Caco-2 (cell line): ENCODE results near the gene COX5A. TPM values are rescaled to one million over a fixed set of nuclear protein-coding genes. Genes with fewer than 3 reads are reported as not detected.

Experiments used
- BruUV-seq: library from RNA; stranded (reverse); fragments of 400-500 nt; replicated peaks from 2 replicates; lab custom pipeline; 2021; lab: Mats Ljungman, UMichigan
- CTCF ChIA-PET: fragments of 300-600 bp; sonication (Branson Sonifier 250); formaldehyde crosslinking; loops from one replicate; lab custom pipeline; 2022; ENCODE audit warnings: antibody characterized with exemption; lab: Charles Lee
- POLR2A ChIA-PET: fragments of 300-600 bp; sonication (Branson Sonifier 250); formaldehyde crosslinking; loops from one replicate; lab custom pipeline; 2022; ENCODE audit warnings: antibody characterized with exemption; lab: Charles Lee
- DNase-seq, 2 experiments: peaks; one replicate each; pipeline versions ENCODE4 v3.0.0 to v3.0.0-alpha.2; 2020 to 2022
- H3K27me3 ChIP-seq: replicated peaks from 2 replicates; pipeline ENCODE4 v1.6.0; 2011; ENCODE audit warnings: low read length; ENCODE audit not compliant: control insufficient read depth, insufficient read depth
- H3K36me3 ChIP-seq: 2 replicates; pipeline ENCODE4 v1.5.1; 2011; ENCODE audit warnings: low read length; ENCODE audit not compliant: control insufficient read depth, insufficient read depth
- H3K4me1 ChIP-seq: fragments of 250-450 bp; sonication (Bioruptor Pico); 2 replicates; pipeline ENCODE4 v1.5.1; 2020; ENCODE audit warnings: mild to moderate bottlenecking
- H3K4me3 ChIP-seq: 2 replicates; pipeline ENCODE4 v1.5.1; 2011; ENCODE audit warnings: low read depth, mild to moderate bottlenecking, control low read depth, low read length
- H3K9me3 ChIP-seq: fragments of 250-450 bp; sonication (Bioruptor Pico); 2 replicates; pipeline ENCODE4 v1.5.1; 2020; ENCODE audit warnings: mild to moderate bottlenecking, moderate library complexity
- H3K27ac Mint-ChIP-seq: one replicate; pipeline ENCODE4 v1.8.0; 2022; ENCODE audit warnings: mixed read lengths; ENCODE audit not compliant: unreplicated experiment
- H3K27me3 Mint-ChIP-seq: one replicate; pipeline ENCODE4 v1.8.0; 2022; ENCODE audit warnings: mixed read lengths; ENCODE audit not compliant: insufficient read depth, unreplicated experiment
- H3K36me3 Mint-ChIP-seq: one replicate; pipeline ENCODE4 v1.8.0; 2022; ENCODE audit warnings: mild to moderate bottlenecking, mixed read lengths; ENCODE audit not compliant: insufficient read depth, unreplicated experiment
- H3K4me1 Mint-ChIP-seq: one replicate; pipeline ENCODE4 v1.8.0; 2022; ENCODE audit warnings: low read depth, mixed read lengths; ENCODE audit not compliant: unreplicated experiment
- H3K4me3 Mint-ChIP-seq: one replicate; pipeline ENCODE4 v1.8.0; 2022; ENCODE audit warnings: mild to moderate bottlenecking, moderate library complexity, mixed read lengths; ENCODE audit not compliant: unreplicated experiment
- H3K9me3 Mint-ChIP-seq: one replicate; pipeline ENCODE4 v1.8.0; 2022; ENCODE audit warnings: mixed read lengths; ENCODE audit not compliant: unreplicated experiment
- CTCF ChIP-seq, 2 experiments: fragments of 200-600 bp in 1 of 2; IDR thresholded peaks; 1 replicate in 1 of 2; 2 replicates in 1 of 2; pipeline versions ENCODE4 v1.5.1 to v1.8.0; 2011 to 2022; ENCODE audit warnings: antibody characterized with exemption in 1 of 2, control low read depth in 1 of 2, inconsistent platforms in 1 of 2, low read depth in 1 of 2, low read length in 1 of 2, mild to moderate bottlenecking in 1 of 2, moderate library complexity in 1 of 2; ENCODE audit not compliant: insufficient read depth in 1 of 2, severe bottlenecking in 1 of 2, unreplicated experiment in 1 of 2
- intact Hi-C: fragments of 100-400 bp; cut with micrococcal nuclease; formaldehyde crosslinking; loops from one replicate; pipeline ENCODE4 v1.10.0; 2022; ENCODE audit not compliant: unreplicated experiment
- total RNA-seq: library from RNA; stranded (reverse); gene quantifications from 2 replicates; pipeline ENCODE4 v1.2.3, GENCODE V29; 2022

The COX5A gene
- total RNA-seq, 1 experiment from 2014 or later, result 318 TPM

DNA sequence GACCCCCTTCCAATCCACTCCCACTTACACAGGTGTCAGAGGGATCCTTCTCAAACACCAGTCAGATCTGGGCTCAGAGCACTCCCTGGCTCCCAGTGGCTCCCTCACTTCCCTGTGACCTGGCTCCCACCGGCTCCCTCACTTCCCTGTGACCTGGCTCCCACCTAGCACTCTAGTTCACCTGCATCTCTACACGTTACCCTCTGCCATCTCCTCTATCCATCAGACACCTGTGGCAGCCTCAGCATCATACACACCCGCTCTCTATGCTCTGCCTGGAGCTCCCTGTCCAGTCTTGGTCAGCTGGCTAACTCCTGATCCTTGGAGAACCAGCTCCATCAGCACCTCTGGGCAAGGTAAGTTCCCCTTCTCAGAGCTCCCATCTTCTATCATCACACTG, 13.1 kb upstream of the COX5A start:
- H3K27ac Mint-ChIP-seq, result no peak overlapping the region
- Histone ChIP-seq H3K4me3 (no peak overlapping the region), H3K4me1 (peaks cover 14% of the 10 kb centered on the region), H3K36me3 (no peaks in the 10 kb centered on the region), H3K27me3 (no peaks in the 10 kb centered on the region), H3K9me3 (no peaks in the 10 kb centered on the region)
- POLR2A ChIA-PET, result interaction anchor here (0.6 kb wide), 1 partner anchor 17 kb away, joined by 5 read pairs; no protein-coding TSS in a partner anchor
- peaks cover 14% of the 10 kb centered on the region for H3K36me3 Mint-ChIP-seq
- H3K27me3 Mint-ChIP-seq, result no peaks in the 10 kb centered on the region
- CTCF ChIA-PET, result interaction anchor here (0.6 to 2.1 kb wide), 12 partner anchors 13 to 308 kb away, joined by 3 to 16 read pairs (median 4); partner anchors contain the start of genes COX5A, CSK and FAM219B
- BruUV-seq, result no TSS peak
- no peak overlapping the region for H3K4me3 Mint-ChIP-seq
- H3K4me1 Mint-ChIP-seq, result peaks cover 14% of the 10 kb centered on the region
- no peak for DNase-seq
- no peaks in the 10 kb centered on the region for H3K9me3 Mint-ChIP-seq
- TF ChIP-seq CTCF (IDR thresholded peaks at IDR 0.05; ENCODE audit: insufficient read depth in 1 of 2, low read depth in 1 of 2, low read length in 1 of 2, severe bottlenecking in 1 of 2, unreplicated experiment in 1 of 2), result no peak
- intact Hi-C loops, result loop anchor here (2.0 to 5.0 kb wide), 2 partner anchors 44 to 109 kb away; partner anchors contain the start of genes FAM219B and ULK3

- intact Hi-C loops, result loop anchor here (1.0 to 5.0 kb wide), 5 partner anchors 12 to 179 kb away; partner anchors contain the start of genes COX5A, FAM219B and ULK3
- no peaks in the 10 kb centered on the region for H3K27me3 ChIP-seq
- H3K4me1 Mint-ChIP-seq, result peaks cover 14% of the 10 kb centered on the region
- H3K4me1 ChIP-seq, result peaks cover 14% of the 10 kb centered on the region
- ChIA-PET CTCF (interaction anchor here (0.6 to 2.1 kb wide), 14 partner anchors 12 to 322 kb away, joined by 3 to 16 read pairs (median 4); partner anchors contain the start of genes COX5A, CSK and FAM219B), POLR2A (interaction anchor here (0.6 kb wide), 2 partner anchors 16 to 158 kb away, joined by 5 read pairs; no protein-coding TSS in a partner anchor)
- TF ChIP-seq CTCF (IDR thresholded peaks at IDR 0.05; ENCODE audit: insufficient read depth in 1 of 2, low read depth in 1 of 2, low read length in 1 of 2, severe bottlenecking in 1 of 2, unreplicated experiment in 1 of 2), result peak; percentile 92 to 96
- H3K27me3 Mint-ChIP-seq, result no peaks in the 10 kb centered on the region
- peaks cover 7% of the 10 kb centered on the region for H3K36me3 Mint-ChIP-seq
- peak; percentile 80 to 84 for DNase-seq
- no peaks in the 10 kb centered on the region for H3K9me3 Mint-ChIP-seq
- H3K4me3 Mint-ChIP-seq, result no peak overlapping the region
- BruUV-seq, result no TSS peak
- no peak overlapping the region for H3K27ac Mint-ChIP-seq
- H3K4me3 ChIP-seq, result no peak overlapping the region
- H3K9me3 ChIP-seq, result no peaks in the 10 kb centered on the region
- H3K36me3 ChIP-seq, result no peaks in the 10 kb centered on the region
Observed at GRCh38 chr15:74950078-74950908, 12.4 kb upstream of the COX5A start.

DNA sequence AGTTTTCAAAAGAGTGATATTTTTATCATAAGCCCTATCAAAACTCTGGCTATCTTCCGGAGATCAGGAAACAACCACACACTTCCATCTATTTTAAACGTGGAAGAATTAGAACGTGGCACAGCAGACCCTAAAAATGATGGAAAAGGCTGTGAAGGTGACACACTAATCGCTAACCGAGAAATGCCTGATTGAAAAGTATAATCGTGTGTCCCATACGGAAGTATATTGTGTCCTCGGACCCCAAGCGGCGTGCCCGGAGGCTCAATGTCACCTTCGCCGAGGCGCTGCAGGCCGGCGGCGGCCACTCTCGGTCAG, 642 bp downstream of the COX5A start:
- H3K27me3 ChIP-seq, result no peaks in the 10 kb centered on the region
- Mint-ChIP-seq H3K27ac (peak overlapping the region; percentile 79), H3K27me3 (no peaks in the 10 kb centered on the region), H3K36me3 (peaks cover 26% of the 10 kb centered on the region), H3K4me3 (peak overlapping the region; percentile 85), H3K4me1 (peaks cover 6% of the 10 kb centered on the region), H3K9me3 (no peaks in the 10 kb centered on the region)
- ChIA-PET CTCF (interaction anchor here (1.0 kb wide), 3 partner anchors 13 to 36 kb away, joined by 4 to 8 read pairs (median 6); partner anchors contain the start of gene RPP25), POLR2A (interaction anchor here (0.6 to 1.0 kb wide), 6 partner anchors 16 to 515 kb away, joined by 3 to 9 read pairs (median 3); partner anchors contain the start of genes FAM219B, RPP25 and SIN3A)
- intact Hi-C loops, result no loop called here
- BruUV-seq, result no TSS peak
- H3K9me3 ChIP-seq, result no peaks in the 10 kb centered on the region
- H3K4me1 ChIP-seq, result peaks cover 17% of the 10 kb centered on the region
- no peaks in the 10 kb centered on the region for H3K36me3 ChIP-seq
- H3K4me3 ChIP-seq, result peak overlapping the region; percentile 86
- DNase-seq, result no peak
- TF ChIP-seq CTCF (IDR thresholded peaks at IDR 0.05; ENCODE audit: insufficient read depth in 1 of 2, low read depth in 1 of 2, low read length in 1 of 2, severe bottlenecking in 1 of 2, unreplicated experiment in 1 of 2), result no peak
